ENCODE data around the gene ADD1.

Gene ADD1

GRCh38 chr4:2832981-2833670, 10.5 kb upstream of the ADD1 start:
- no peaks in the 10 kb centered on the region for H3K27me3 ChIP-seq (ENCODE audit: control insufficient read depth, insufficient read depth, low read length)
- H3K9ac ChIP-seq (ENCODE audit: low read depth, low read length): no peak overlapping the region
- H3K27ac ChIP-seq (ENCODE audit: low read depth, low read length): no peak overlapping the region
- H3K4me3 ChIP-seq (ENCODE audit: low read depth, low read length): no peak overlapping the region
- peaks cover 10% of the 10 kb centered on the region for H3K4me1 ChIP-seq (ENCODE audit: control insufficient read depth, insufficient read depth, low read length)
- H3K9me3 ChIP-seq (ENCODE audit: control insufficient read depth, insufficient read depth, low read length): no peaks in the 10 kb centered on the region
- peaks cover 66% of the 10 kb centered on the region for H3K36me3 ChIP-seq (ENCODE audit: control insufficient read depth, insufficient read depth, low read length)

- Histone ChIP-seq H3K36me3 (ENCODE audit: control insufficient read depth, insufficient read depth, low read length) (peaks cover 61% of the 10 kb centered on the region), H3K4me3 (ENCODE audit: low read depth, low read length) (no peak overlapping the region), H3K27ac (ENCODE audit: low read depth, low read length) (no peak overlapping the region), H3K4me1 (ENCODE audit: control insufficient read depth, insufficient read depth, low read length) (peaks cover 11% of the 10 kb centered on the region), H3K27me3 (ENCODE audit: control insufficient read depth, insufficient read depth, low read length) (no peaks in the 10 kb centered on the region), H3K9ac (ENCODE audit: low read depth, low read length) (no peak overlapping the region), H3K9me3 (ENCODE audit: control insufficient read depth, insufficient read depth, low read length) (no peaks in the 10 kb centered on the region)
These were observed 10.0 kb upstream of the ADD1 start for GRCh38 chr4:2833671-2834000.

GRCh38 chr4:2834001-2834921, 9.4 kb upstream of the ADD1 start:
- Histone ChIP-seq H3K4me3 (ENCODE audit: low read depth, low read length) (no peak overlapping the region), H3K27me3 (ENCODE audit: control insufficient read depth, insufficient read depth, low read length) (no peaks in the 10 kb centered on the region), H3K4me1 (ENCODE audit: control insufficient read depth, insufficient read depth, low read length) (peaks cover 11% of the 10 kb centered on the region), H3K9ac (ENCODE audit: low read depth, low read length) (no peak overlapping the region), H3K9me3 (ENCODE audit: control insufficient read depth, insufficient read depth, low read length) (no peaks in the 10 kb centered on the region), H3K27ac (ENCODE audit: low read depth, low read length) (no peak overlapping the region), H3K36me3 (ENCODE audit: control insufficient read depth, insufficient read depth, low read length) (peaks cover 55% of the 10 kb centered on the region)

- Histone ChIP-seq H3K9ac (ENCODE audit: low read depth, low read length) (no peak overlapping the region), H3K36me3 (ENCODE audit: control insufficient read depth, insufficient read depth, low read length) (peaks cover 41% of the 10 kb centered on the region), H3K4me1 (ENCODE audit: control insufficient read depth, insufficient read depth, low read length) (peaks cover 11% of the 10 kb centered on the region), H3K4me3 (ENCODE audit: low read depth, low read length) (no peak overlapping the region), H3K9me3 (ENCODE audit: control insufficient read depth, insufficient read depth, low read length) (0 out of 2 replicates have a peak, but pooled peaks cover 3% of the 10 kb centered on the region), H3K27ac (ENCODE audit: low read depth, low read length) (no peak overlapping the region), H3K27me3 (ENCODE audit: control insufficient read depth, insufficient read depth, low read length) (no peaks in the 10 kb centered on the region)
These were observed 7.7 kb upstream of the ADD1 start for GRCh38 chr4:2835978-2836377.

GRCh38 chr4:2836391-2836859, 7.2 kb upstream of the ADD1 start:
- peaks cover 11% of the 10 kb centered on the region for H3K4me1 ChIP-seq (ENCODE audit: control insufficient read depth, insufficient read depth, low read length)
- H3K9me3 ChIP-seq (ENCODE audit: control insufficient read depth, insufficient read depth, low read length): 0 out of 2 replicates have a peak, but pooled peaks cover 3% of the 10 kb centered on the region
- H3K27me3 ChIP-seq (ENCODE audit: control insufficient read depth, insufficient read depth, low read length): no peaks in the 10 kb centered on the region
- no peak overlapping the region for H3K4me3 ChIP-seq (ENCODE audit: low read depth, low read length)
- H3K9ac ChIP-seq (ENCODE audit: low read depth, low read length): no peak overlapping the region
- H3K27ac ChIP-seq (ENCODE audit: low read depth, low read length): no peak overlapping the region
- peaks cover 39% of the 10 kb centered on the region for H3K36me3 ChIP-seq (ENCODE audit: control insufficient read depth, insufficient read depth, low read length)

- Histone ChIP-seq H3K9ac (ENCODE audit: low read depth, low read length) (no peak overlapping the region), H3K36me3 (ENCODE audit: control insufficient read depth, insufficient read depth, low read length) (peaks cover 30% of the 10 kb centered on the region), H3K9me3 (ENCODE audit: control insufficient read depth, insufficient read depth, low read length) (0 out of 2 replicates have a peak, but pooled peaks cover 3% of the 10 kb centered on the region), H3K27me3 (ENCODE audit: control insufficient read depth, insufficient read depth, low read length) (no peaks in the 10 kb centered on the region), H3K27ac (ENCODE audit: low read depth, low read length) (no peak overlapping the region), H3K4me1 (ENCODE audit: control insufficient read depth, insufficient read depth, low read length) (peaks cover 12% of the 10 kb centered on the region), H3K4me3 (ENCODE audit: low read depth, low read length) (no peak overlapping the region)
These were observed 6.3 kb upstream of the ADD1 start for GRCh38 chr4:2837110-2837903.

- Histone ChIP-seq H3K27ac (ENCODE audit: low read depth, low read length) (peak overlapping the region; percentile 29), H3K9me3 (ENCODE audit: control insufficient read depth, insufficient read depth, low read length) (0 out of 2 replicates have a peak, but pooled peaks cover 3% of the 10 kb centered on the region), H3K36me3 (ENCODE audit: control insufficient read depth, insufficient read depth, low read length) (peaks cover 24% of the 10 kb centered on the region), H3K4me1 (ENCODE audit: control insufficient read depth, insufficient read depth, low read length) (peaks cover 19% of the 10 kb centered on the region), H3K4me3 (ENCODE audit: low read depth, low read length) (no peak overlapping the region), H3K27me3 (ENCODE audit: control insufficient read depth, insufficient read depth, low read length) (no peaks in the 10 kb centered on the region), H3K9ac (ENCODE audit: low read depth, low read length) (no peak overlapping the region)
These were observed 5.6 kb upstream of the ADD1 start for GRCh38 chr4:2837904-2838496.

- Histone ChIP-seq H3K4me3 (ENCODE audit: low read depth, low read length) (no peak overlapping the region), H3K9ac (ENCODE audit: low read depth, low read length) (no peak overlapping the region), H3K36me3 (ENCODE audit: control insufficient read depth, insufficient read depth, low read length) (peaks cover 14% of the 10 kb centered on the region), H3K4me1 (ENCODE audit: control insufficient read depth, insufficient read depth, low read length) (peaks cover 20% of the 10 kb centered on the region), H3K27ac (ENCODE audit: low read depth, low read length) (no peak overlapping the region), H3K9me3 (ENCODE audit: control insufficient read depth, insufficient read depth, low read length) (0 out of 2 replicates have a peak, but pooled peaks cover 3% of the 10 kb centered on the region), H3K27me3 (ENCODE audit: control insufficient read depth, insufficient read depth, low read length) (no peaks in the 10 kb centered on the region)
These were observed 4.6 kb upstream of the ADD1 start for GRCh38 chr4:2839060-2839459.

- Histone ChIP-seq H3K27me3 (ENCODE audit: control insufficient read depth, insufficient read depth, low read length) (no peaks in the 10 kb centered on the region), H3K4me3 (ENCODE audit: low read depth, low read length) (peak overlapping the region; percentile 95), H3K9ac (ENCODE audit: low read depth, low read length) (peak overlapping the region; percentile 64; the same call in 1 of the 2 replicates), H3K36me3 (ENCODE audit: control insufficient read depth, insufficient read depth, low read length) (no peaks in the 10 kb centered on the region), H3K9me3 (ENCODE audit: control insufficient read depth, insufficient read depth, low read length) (0 out of 2 replicates have a peak, but pooled peaks cover 3% of the 10 kb centered on the region), H3K27ac (ENCODE audit: low read depth, low read length) (peak overlapping the region; percentile 42), H3K4me1 (ENCODE audit: control insufficient read depth, insufficient read depth, low read length) (peaks cover 13% of the 10 kb centered on the region)
These were observed 869 bp upstream of the ADD1 start for GRCh38 chr4:2842687-2843262.

Data from HUES48 (cell line).